SKM-1 treated with dmso at 0.1 percent for 144 hours (cell line): Measurements from ENCODE around the gene JPH3.
"Not testable (repeated sequence)": the region's sequence is repeated elsewhere in the genome, so short reads cannot be mapped to it uniquely, and the experiment has no call there.

ENCODE experiments used
- DNase-seq: peaks from one replicate; lab custom pipeline; 2025; ENCODE audit not compliant: unreplicated experiment; lab: John Stamatoyannopoulos, UW

The JPH3 gene

GRCh38 chr16:87678618-87679017 lies 76.3 kb downstream of the JPH3 start:
- no peak for DNase-seq

DNA sequence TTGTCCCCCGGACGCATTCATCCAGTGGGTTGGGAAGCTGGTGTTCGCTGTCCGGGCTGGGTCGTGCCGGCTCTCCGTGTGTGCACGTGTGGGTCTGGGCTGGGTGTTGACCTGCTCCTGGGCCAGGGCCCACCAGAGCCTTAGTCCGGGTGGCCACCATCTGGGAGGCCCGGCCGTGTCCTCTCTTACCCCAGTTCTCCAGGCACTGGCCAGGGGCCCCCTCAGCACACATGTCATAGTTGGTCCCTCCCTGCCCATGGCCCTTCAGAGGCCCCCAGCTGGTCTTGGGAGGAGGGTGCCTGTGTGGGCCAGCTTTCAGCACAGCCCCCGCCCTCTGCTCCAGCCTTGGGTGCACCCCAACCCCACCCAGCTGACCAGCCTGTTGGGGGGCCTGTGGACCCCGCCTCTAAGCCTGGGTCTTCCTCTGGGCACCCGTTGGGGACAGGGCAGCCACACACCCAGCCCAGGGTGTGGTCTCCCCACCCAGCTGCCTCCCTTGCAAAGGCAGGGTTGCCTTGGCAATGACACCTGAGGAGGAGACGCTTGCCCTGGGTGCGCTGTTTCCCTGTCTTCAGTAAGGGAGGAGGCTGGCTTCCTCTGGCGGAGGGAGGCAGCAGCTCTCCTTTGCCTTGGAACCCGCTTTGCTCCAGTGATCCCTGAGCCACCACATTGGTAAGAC lies 77.4 kb downstream of the JPH3 start:
- DNase-seq, result no peak

GRCh38 chr16:87680272-87680644 lies 78.0 kb downstream of the JPH3 start:
- no peak for DNase-seq

- DNase-seq, result not testable (repeated sequence)
Measured at GRCh38 chr16:87681051-87681602, 78.8 kb downstream of the JPH3 start.

GRCh38 chr16:87681981-87682570 lies 79.8 kb downstream of the JPH3 start:
- DNase-seq, result no peak

GRCh38 chr16:87682852-87683399 lies 80.6 kb downstream of the JPH3 start:
- no peak for DNase-seq

- no peak for DNase-seq
Measured at GRCh38 chr16:87684106-87684677, 81.9 kb downstream of the JPH3 start.

- no peak for DNase-seq
Measured at GRCh38 chr16:87684711-87685404, 82.5 kb downstream of the JPH3 start.

- no peak for DNase-seq
Measured at GRCh38 chr16:87685405-87685755, 83.1 kb downstream of the JPH3 start.

GRCh38 chr16:87685766-87686165 lies 83.5 kb downstream of the JPH3 start:
- DNase-seq, result no peak

GRCh38 chr16:87686697-87687096 lies 84.4 kb downstream of the JPH3 start:
- no peak for DNase-seq

GRCh38 chr16:87687126-87687910 lies 85.0 kb downstream of the JPH3 start:
- DNase-seq, result no peak

GRCh38 chr16:87687998-87688529 lies 85.8 kb downstream of the JPH3 start:
- DNase-seq, result no peak

GRCh38 chr16:87688876-87689815 lies 86.8 kb downstream of the JPH3 start:
- DNase-seq, result no peak

DNA sequence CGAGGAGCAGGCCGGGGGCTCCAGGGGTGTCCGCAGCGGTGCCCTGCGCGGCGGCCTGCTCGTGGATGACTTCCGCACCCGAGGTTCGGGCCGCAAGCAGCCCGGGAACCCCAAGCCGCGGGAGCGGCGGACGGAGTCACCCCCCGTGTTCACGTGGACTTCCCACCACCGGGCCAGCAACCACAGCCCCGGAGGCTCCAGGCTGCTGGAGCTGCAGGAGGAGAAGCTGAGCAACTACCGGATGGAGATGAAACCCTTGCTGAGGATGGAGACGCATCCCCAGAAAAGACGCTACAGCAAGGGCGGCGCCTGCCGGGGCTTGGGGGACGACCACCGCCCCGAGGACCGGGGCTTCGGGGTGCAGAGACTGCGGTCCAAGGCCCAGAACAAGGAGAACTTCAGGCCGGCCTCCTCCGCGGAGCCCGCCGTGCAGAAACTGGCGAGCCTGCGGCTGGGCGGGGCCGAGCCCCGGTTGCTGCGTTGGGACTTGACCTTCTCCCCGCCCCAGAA lies 87.7 kb downstream of the JPH3 start:
- DNase-seq, result no peak

- DNase-seq, result no peak
Measured at GRCh38 chr16:87690911-87691685, 88.8 kb downstream of the JPH3 start.

DNA sequence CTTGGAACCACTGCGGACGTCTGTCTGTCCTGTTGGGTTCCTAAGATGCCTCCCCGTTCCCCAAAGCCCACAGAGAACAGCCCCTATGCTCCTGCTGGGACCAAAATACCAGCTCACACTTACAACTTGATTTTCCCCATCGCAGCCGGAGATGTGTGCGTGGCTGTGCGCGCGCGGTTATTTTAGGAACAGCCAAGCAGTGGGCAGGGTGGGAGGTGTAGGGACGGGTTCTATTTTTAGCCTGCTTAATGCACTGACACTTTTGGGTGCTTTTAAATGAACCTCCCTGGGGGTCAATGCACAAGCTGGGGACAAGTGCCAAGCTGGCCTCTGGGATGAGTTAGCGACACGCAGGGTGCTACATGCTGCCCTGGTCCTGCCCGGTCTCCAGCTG lies 89.4 kb downstream of the JPH3 start:
- DNase-seq, result no peak

DNA sequence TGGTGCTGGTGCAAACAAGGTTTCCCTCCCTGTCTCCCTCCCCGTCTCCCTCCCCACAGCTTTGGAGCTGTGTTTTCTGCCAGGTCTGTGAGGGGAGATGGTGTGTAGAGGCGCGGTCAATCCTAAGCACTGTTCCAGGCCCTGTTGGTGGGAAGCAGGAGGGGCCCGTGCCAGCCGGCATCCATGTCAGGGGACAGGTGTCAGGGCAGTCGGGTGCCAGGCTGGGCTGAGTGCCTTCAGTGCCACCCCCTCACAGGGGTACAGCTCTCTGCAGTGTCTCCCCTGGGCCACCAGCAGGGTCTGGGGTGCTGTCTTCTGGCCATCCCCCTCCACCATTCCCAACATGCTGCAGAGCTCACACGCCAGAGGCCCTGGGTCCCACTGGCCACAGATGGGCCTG lies 89.9 kb downstream of the JPH3 start:
- DNase-seq, result no peak

DNA sequence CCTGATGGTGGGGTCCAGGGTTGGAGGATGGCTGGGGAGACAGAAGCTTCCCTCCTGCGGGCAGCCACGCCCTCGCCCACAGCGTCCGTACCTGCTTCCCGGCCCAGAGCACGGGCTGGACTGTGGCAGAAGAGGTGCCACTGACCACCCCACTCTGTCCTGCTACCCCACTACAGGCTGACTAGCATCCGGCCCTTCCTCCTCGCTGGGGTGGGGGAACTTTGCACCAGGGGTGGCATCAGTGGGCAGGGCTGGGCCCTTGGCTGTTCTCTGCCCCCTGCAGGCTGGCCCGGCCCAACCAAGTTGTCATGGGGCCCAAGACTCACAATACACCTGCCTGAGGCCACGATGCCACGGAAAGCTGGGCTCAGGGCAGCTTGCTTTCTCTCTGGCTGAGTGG lies 90.4 kb downstream of the JPH3 start:
- no peak for DNase-seq
